ENCODE measurements around the gene GMEB2. TPM values are rescaled to one million over a fixed set of nuclear protein-coding genes. Genes with fewer than 3 reads are reported as not detected.

GMEB2 gene
- total RNA-seq, 1 donor from 2014 or later, result 16.1 TPM

DNA sequence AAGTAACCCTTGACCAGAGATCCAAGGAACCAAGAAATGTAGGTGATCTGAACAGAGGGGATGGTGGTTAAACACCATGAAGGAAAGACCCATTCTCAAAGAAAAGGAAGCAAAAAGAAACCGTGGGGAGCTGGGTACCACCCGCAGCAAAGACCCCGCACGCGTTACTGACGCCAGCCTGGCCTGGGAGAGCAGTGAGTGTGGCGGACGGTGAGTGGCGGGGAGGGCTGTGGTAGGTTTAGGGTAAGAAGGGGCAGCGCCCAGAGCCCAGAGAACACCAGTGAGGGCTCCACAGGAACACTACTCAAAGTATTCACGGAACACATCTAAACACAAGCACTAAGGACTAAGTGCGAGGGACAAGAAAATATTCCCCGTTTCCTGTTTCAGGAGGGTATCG is 4.2 kb downstream of the GMEB2 start:
- H3K27ac Mint-ChIP-seq, result no peak overlapping the region
- no peaks in the 10 kb centered on the region for H3K9me3 Mint-ChIP-seq
- no peaks in the 10 kb centered on the region for H3K27me3 Mint-ChIP-seq (ENCODE audit: low read depth)
- TF ChIP-seq, protein P1, sequence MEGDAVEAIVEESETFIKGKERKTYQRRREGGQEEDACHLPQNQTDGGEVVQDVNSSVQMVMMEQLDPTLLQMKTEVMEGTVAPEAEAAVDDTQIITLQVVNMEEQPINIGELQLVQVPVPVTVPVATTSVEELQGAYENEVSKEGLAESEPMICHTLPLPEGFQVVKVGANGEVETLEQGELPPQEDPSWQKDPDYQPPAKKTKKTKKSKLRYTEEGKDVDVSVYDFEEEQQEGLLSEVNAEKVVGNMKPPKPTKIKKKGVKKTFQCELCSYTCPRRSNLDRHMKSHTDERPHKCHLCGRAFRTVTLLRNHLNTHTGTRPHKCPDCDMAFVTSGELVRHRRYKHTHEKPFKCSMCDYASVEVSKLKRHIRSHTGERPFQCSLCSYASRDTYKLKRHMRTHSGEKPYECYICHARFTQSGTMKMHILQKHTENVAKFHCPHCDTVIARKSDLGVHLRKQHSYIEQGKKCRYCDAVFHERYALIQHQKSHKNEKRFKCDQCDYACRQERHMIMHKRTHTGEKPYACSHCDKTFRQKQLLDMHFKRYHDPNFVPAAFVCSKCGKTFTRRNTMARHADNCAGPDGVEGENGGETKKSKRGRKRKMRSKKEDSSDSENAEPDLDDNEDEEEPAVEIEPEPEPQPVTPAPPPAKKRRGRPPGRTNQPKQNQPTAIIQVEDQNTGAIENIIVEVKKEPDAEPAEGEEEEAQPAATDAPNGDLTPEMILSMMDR (IDR thresholded peaks at IDR 0.05; ENCODE audit: unreplicated experiment), result no peak
- peaks cover 2% of the 10 kb centered on the region for H3K4me1 Mint-ChIP-seq
- DNase-seq (ENCODE audit: low spot score in 2 of 2, unreplicated experiment in 2 of 2), result no peak
- no peak overlapping the region for H3K4me3 Mint-ChIP-seq
- H3K36me3 Mint-ChIP-seq, result peaks cover 7% of the 10 kb centered on the region

DNA sequence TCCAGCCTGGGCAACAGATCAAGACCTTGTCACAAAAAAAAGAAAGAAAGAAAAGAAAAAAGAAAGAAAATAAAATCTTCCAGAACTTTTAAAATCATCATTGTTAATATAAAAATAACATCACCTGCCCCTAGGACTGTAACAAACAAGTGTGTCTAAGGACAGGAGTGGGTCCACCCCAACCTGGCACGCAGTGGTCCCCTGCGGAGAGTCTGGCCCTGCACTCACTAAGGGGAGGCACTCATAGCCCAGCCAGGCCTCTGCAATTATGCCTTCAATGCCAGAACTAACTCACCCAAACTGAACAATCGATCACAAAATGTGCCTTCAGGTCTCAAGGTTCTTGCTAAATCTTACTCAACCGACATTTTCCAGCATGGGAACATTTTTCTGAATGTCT is 4.8 kb downstream of the GMEB2 start:
- Mint-ChIP-seq H3K27me3 (ENCODE audit: low read depth) (no peaks in the 10 kb centered on the region), H3K9me3 (no peaks in the 10 kb centered on the region), H3K4me3 (no peak overlapping the region), H3K36me3 (peaks cover 10% of the 10 kb centered on the region), H3K27ac (no peak overlapping the region), H3K4me1 (peaks cover 2% of the 10 kb centered on the region)
- DNase-seq (ENCODE audit: low spot score in 2 of 2, unreplicated experiment in 2 of 2), result no peak
- TF ChIP-seq, protein P1 (IDR thresholded peaks at IDR 0.05; ENCODE audit: unreplicated experiment), result no peak

DNA sequence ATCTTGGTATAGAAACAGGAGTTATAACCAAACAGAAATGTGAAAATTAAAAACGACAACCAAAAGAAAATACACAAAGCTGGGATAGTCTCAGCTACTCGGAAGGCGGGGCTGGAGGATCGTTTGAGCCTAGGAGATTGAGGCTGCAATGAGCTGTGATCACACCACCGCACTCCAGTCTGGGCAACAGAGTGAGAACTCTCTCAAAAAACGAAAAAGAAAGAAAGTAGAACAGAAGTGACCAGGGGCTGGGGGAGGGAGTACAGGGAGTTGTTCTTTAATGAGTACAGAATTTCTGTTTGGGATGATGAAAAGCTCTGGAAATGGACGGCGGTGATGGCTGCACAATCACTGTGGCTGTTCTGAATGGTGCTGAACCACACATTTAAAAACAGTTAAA is 5.9 kb downstream of the GMEB2 start:
- TF ChIP-seq, protein P1 (IDR thresholded peaks at IDR 0.05; ENCODE audit: unreplicated experiment), result no peak
- Mint-ChIP-seq H3K4me1 (peaks cover 2% of the 10 kb centered on the region), H3K27ac (no peak overlapping the region), H3K36me3 (peaks cover 14% of the 10 kb centered on the region), H3K4me3 (no peak overlapping the region), H3K27me3 (ENCODE audit: low read depth) (no peaks in the 10 kb centered on the region), H3K9me3 (no peaks in the 10 kb centered on the region)
- DNase-seq (ENCODE audit: low spot score in 2 of 2, unreplicated experiment in 2 of 2), result no peak

DNA sequence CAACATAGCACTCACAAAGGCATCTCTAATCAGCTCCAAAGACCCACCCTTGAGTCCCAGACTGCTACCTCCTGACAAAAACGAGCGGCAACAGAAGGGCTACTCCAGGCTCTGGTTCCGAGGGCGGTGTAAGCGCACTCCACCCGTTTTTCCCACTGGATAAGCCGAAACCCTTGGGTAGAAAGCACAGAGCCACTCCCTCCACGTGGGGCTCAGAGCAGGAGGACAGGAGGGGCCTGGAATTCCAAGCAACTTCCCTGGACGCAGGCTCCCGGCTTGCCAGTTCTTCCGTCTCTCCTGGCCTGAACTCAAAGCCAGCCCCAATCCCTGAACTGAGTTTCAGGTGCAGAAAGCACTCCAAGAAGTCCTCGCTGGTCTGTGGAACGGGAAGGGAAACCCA is 7.4 kb downstream of the GMEB2 start:
- no peak overlapping the region for H3K27ac Mint-ChIP-seq
- no peaks in the 10 kb centered on the region for H3K4me1 Mint-ChIP-seq
- H3K4me3 Mint-ChIP-seq, result no peak overlapping the region
- TF ChIP-seq, protein P1 (IDR thresholded peaks at IDR 0.05; ENCODE audit: unreplicated experiment), result no peak
- no peak for DNase-seq (ENCODE audit: low spot score in 2 of 2, unreplicated experiment in 2 of 2)
- H3K36me3 Mint-ChIP-seq, result peaks cover 26% of the 10 kb centered on the region
- H3K9me3 Mint-ChIP-seq, result no peaks in the 10 kb centered on the region
- no peaks in the 10 kb centered on the region for H3K27me3 Mint-ChIP-seq (ENCODE audit: low read depth)

DNA sequence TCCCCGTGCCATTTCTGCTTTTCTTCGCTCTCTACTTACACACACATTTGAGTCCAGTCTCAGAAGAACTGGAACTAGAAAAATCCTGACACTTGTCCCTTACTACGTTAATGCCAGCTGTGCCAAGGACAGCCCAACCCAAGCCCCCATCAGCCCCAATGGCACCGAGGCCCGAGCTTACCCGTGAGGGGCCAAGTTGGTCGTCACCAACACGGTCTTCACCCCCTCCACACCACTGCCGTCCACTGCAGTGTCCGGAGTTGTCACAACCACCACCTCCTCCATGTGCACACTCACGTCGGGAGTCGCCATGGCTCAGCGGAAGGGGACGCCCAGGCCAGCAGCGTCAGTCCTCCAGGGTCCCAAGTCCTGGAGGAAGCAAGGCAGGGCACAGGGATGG is 7.8 kb downstream of the GMEB2 start:
- H3K36me3 Mint-ChIP-seq, result peaks cover 27% of the 10 kb centered on the region

More for the DNA sequence above, 7.8 kb downstream of the GMEB2 start:
- H3K4me3 Mint-ChIP-seq, result no peak overlapping the region
- no peak for DNase-seq (ENCODE audit: low spot score in 2 of 2, unreplicated experiment in 2 of 2)
- H3K4me1 Mint-ChIP-seq, result no peaks in the 10 kb centered on the region
- H3K27ac Mint-ChIP-seq, result no peak overlapping the region
- H3K9me3 Mint-ChIP-seq, result no peaks in the 10 kb centered on the region
- no peaks in the 10 kb centered on the region for H3K27me3 Mint-ChIP-seq (ENCODE audit: low read depth)
- TF ChIP-seq, protein P1 (IDR thresholded peaks at IDR 0.05; ENCODE audit: unreplicated experiment), result no peak
